A549 (cell line): Measurements from ENCODE around the gene ANKHD1. TPM values are rescaled to one million over a fixed set of nuclear protein-coding genes. Genes with fewer than 3 reads are reported as not detected.
A peak's percentile ranks its signal among the peaks of the same experiment; 100 is the strongest.

Experiments
- ATAC-seq, 2 experiments: fragments of 200-7000 bp in 1 of 2; fragments of >200 bp in 1 of 2; cut with Nextera tagmentation in 1 of 2; cut with Tn5 transposase in 1 of 2; 3 replicates each; pipeline versions ENCODE4 v1.8.0 to v1.9.1; 2018 to 2020; ENCODE audit warnings: mild to moderate bottlenecking in 1 of 2, moderate library complexity in 1 of 2
- CTCF ChIA-PET: fragments of 300-600 bp; sonication (Branson Sonifier 250); formaldehyde crosslinking; extraction: SDS; loops from one replicate; lab custom pipeline; 2021; ENCODE audit warnings: antibody characterized with exemption, inconsistent platforms; lab: Yijun Ruan, JAX
- POLR2A ChIA-PET: fragments of 350-600 bp; formaldehyde crosslinking; extraction: SDS; loops from one replicate; lab custom pipeline; 2021; ENCODE audit warnings: antibody characterized with exemption, inconsistent platforms; lab: Yijun Ruan, JAX
- DNase-seq, 2 experiments: peaks; one replicate each; pipeline versions ENCODE4 v3.0.0 to v3.0.0-alpha.2; 2011 to 2016; ENCODE audit warnings: low read depth in 1 of 2, low spot score in 1 of 2
- FAIRE-seq: peaks from 2 replicates; lab custom pipeline; 2011; peaks lifted over from hg19 to GRCh38; lab: Jason Lieb, UNC
- H3K27ac ChIP-seq, 2 experiments: fragments of >200 bp; sonication (Bioruptor Twin); formaldehyde crosslinking; 3 replicates each; pipeline ENCODE4 v1.5.1; 2016 to 2017
- H3K4me1 ChIP-seq: fragments of >200 bp; sonication (Bioruptor Twin); formaldehyde crosslinking; 3 replicates; pipeline ENCODE4 v1.6.1; 2016
- H3K4me2 ChIP-seq: fragments of >200 bp; sonication (Bioruptor Twin); formaldehyde crosslinking; 3 replicates; pipeline ENCODE4 v1.6.1; 2016
- H3K4me3 ChIP-seq: fragments of >200 bp; sonication (Bioruptor Twin); formaldehyde crosslinking; 3 replicates; pipeline ENCODE4 v1.5.1; 2016
- H3K9me3 ChIP-seq: fragments of >200 bp; sonication (Bioruptor Twin); formaldehyde crosslinking; 3 replicates; pipeline ENCODE4 v1.6.1; 2016
- BCL3 ChIP-seq: fragments of >200 bp; sonication (Bioruptor Twin); formaldehyde crosslinking; IDR thresholded peaks from 3 replicates; pipeline ENCODE4 v1.6.1; 2016
- EHF ChIP-seq: fragments of 250-450 bp; sonication (Bioruptor Pico); IDR thresholded peaks from 2 replicates; pipeline ENCODE4 v1.5.0; 2020; ENCODE audit warnings: mild to moderate bottlenecking
- FOSL2 ChIP-seq, 2 experiments: fragments of 450-650 bp in 1 of 2; fragments of >200 bp in 1 of 2; sonication (Bioruptor Twin) in 1 of 2; formaldehyde crosslinking; IDR thresholded peaks; 2 replicates each; pipeline versions ENCODE4 v1.5.0 to v1.6.1; 2016 to 2020; ENCODE audit warnings: mild to moderate bottlenecking in 1 of 2, moderate library complexity in 1 of 2
- HDAC2 ChIP-seq: fragments of 200-600 bp; sonication (generic); IDR thresholded peaks from 2 replicates; pipeline ENCODE4 v1.6.1; 2016
- HEYL ChIP-seq: fragments of 250-450 bp; sonication (Bioruptor Pico); IDR thresholded peaks from 2 replicates; pipeline ENCODE4 v1.8.0; 2021; ENCODE audit warnings: mild to moderate bottlenecking, moderate library complexity
- HOXB13 ChIP-seq: fragments of 250-450 bp; sonication (Bioruptor Pico); IDR thresholded peaks from 2 replicates; pipeline ENCODE4 v1.5.0; 2020; ENCODE audit warnings: low read depth, mild to moderate bottlenecking, moderate library complexity
- MAFK ChIP-seq: fragments of 450-650 bp; IDR thresholded peaks from 2 replicates; pipeline ENCODE4 v1.6.1; 2014; ENCODE audit not compliant: partially characterized antibody
- POLR2AphosphoS2 ChIP-seq: conservative IDR thresholded peaks from 2 replicates; pipeline ENCODE4 v1.6.1; 2012; ENCODE audit warnings: low read length, improper control_type of control experiment, inconsistent platforms
- RAD21 ChIP-seq, 2 experiments: fragments of >200 bp in 1 of 2; sonication (Bioruptor Twin) in 1 of 2; formaldehyde crosslinking in 1 of 2; IDR thresholded peaks in 1 of 2; conservative IDR thresholded peaks in 1 of 2; 2 replicates in 1 of 2; 3 replicates in 1 of 2; pipeline ENCODE4 v1.6.1; 2012 to 2018; ENCODE audit warnings: inconsistent platforms in 1 of 2
- RCOR1 ChIP-seq: fragments of 150-350 bp; IDR thresholded peaks from 2 replicates; pipeline ENCODE4 v1.6.1; 2014; ENCODE audit warnings: antibody characterized with exemption, low read length, low read depth
- RFX5 ChIP-seq: fragments of 450-650 bp; IDR thresholded peaks from 2 replicates; pipeline ENCODE4 v1.7.1; 2014; ENCODE audit warnings: antibody characterized with exemption, mild to moderate bottlenecking, moderate library complexity
- SMC3 ChIP-seq: fragments of >200 bp; sonication (Bioruptor Twin); formaldehyde crosslinking; IDR thresholded peaks from 3 replicates; pipeline ENCODE4 v1.6.1; 2018; ENCODE audit warnings: inconsistent platforms
- WGBS: methylation state at CpG from one replicate; pipeline ENCODE4 v1.1.6; 2017; ENCODE audit errors: missing lambda C conversion rate; 5-methylcytosine and 5-hydroxymethylcytosine counted together
- polyA plus RNA-seq, 4 experiments: library from polyadenylated mRNA; depleted of rRNA in 3 of 4; stranded (reverse); fragments of >200 nt; fragmentation: RNase III in 1 of 4; extraction: RNeasy Plus Mini Kit Qiagen cat#74134 plus additional on column Dnase treatment in 1 of 4; gene quantifications; 2 replicates in 3 of 4; 3 replicates in 1 of 4; pipeline ENCODE4 v1.2.3, GENCODE V29; 2011 to 2017
- TF ChIP-seq, protein P1 (sequence below): fragments of >200 bp; sonication (Bioruptor Twin); formaldehyde crosslinking; IDR thresholded peaks from 3 replicates; pipeline ENCODE4 v1.5.1; 2016
- TF ChIP-seq, protein P2 (sequence below): fragments of 250-450 bp; sonication (Bioruptor Pico); IDR thresholded peaks from 2 replicates; pipeline ENCODE4 v1.5.0; 2021; ENCODE audit warnings: mild to moderate bottlenecking, moderate library complexity, borderline replicate concordance
- TF ChIP-seq, protein P3 (sequence below): fragments of 200-600 bp; sonication (generic); IDR thresholded peaks from 2 replicates; pipeline ENCODE4 v1.6.1; 2016; ENCODE audit warnings: antibody characterized with exemption, mild to moderate bottlenecking, moderate library complexity
- TF ChIP-seq, protein P4 (sequence below): IDR thresholded peaks from 2 replicates; pipeline ENCODE4 v1.6.1; 2012

ANKHD1 gene
- polyA plus RNA-seq, 2 of the 4 experiments (the other 2 are of a cell fraction) = 46.9 to 94.1 TPM

GRCh38 chr5:140356853-140357725, 44.5 kb upstream of the ANKHD1 start:
- ChIA-PET POLR2A (no interaction called here), CTCF (interaction anchor here (3.0 to 36.9 kb wide), 2 partner anchors 11 to 113 kb away, joined by 27 to 1613 read pairs; partner anchors contain the start of gene HBEGF)
- TF ChIP-seq HDAC2 (no peak), BCL3 (no peak), POLR2AphosphoS2 (no peak), RAD21 (conservative IDR thresholded peaks at IDR 0.05 in 1 of 2, IDR thresholded peaks at IDR 0.05 in 1 of 2) (no peak), HOXB13 (CRISPR knock-in tag) (no peak)
- no peak for DNase-seq
- H3K4me2 ChIP-seq = peak overlapping the region; percentile 71
- H3K4me3 ChIP-seq = no peak overlapping the region
- ATAC-seq = no peak; a peak in 2 of 6 replicates
- peak overlapping the region; percentile 31 to 59; a peak in 2 of 6 replicates for H3K27ac ChIP-seq
- H3K4me1 ChIP-seq = peaks cover 5% of the 10 kb centered on the region; the same call in 1 of the 3 replicates
- no peak for FAIRE-seq
- H3K9me3 ChIP-seq = no peaks in the 10 kb centered on the region
- 55% methylated on average over 10 of the region's 10 CpGs for WGBS

DNA sequence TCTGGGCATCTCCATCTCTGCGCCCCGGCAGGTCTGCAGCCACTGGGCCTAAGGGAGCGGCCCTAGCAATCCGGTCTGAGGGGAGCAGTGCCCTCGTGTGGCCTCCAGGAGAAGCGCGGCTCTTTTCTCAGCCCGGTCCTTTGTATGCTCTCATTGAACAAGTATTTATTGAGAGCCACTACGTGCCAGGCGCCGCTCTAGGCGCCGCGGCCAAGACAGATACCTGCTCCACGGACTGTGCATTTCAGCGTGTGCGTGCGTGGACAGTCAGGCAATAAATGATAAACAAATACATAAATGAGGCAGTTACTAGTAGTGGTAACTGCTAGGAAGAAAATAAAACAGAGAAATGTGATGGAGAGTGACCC, 43.9 kb upstream of the ANKHD1 start:
- H3K4me2 ChIP-seq = peak overlapping the region; percentile 71
- H3K27ac ChIP-seq = peak overlapping the region; percentile 47 to 66; a peak in 5 of 6 replicates
- ATAC-seq (peak; percentile 83 to 96), FAIRE-seq (no peak), DNase-seq (peak; percentile 89 to 93)
- TF ChIP-seq RAD21 (conservative IDR thresholded peaks at IDR 0.05 in 1 of 2, IDR thresholded peaks at IDR 0.05 in 1 of 2) (peak; percentile 81 to 82), HOXB13 (CRISPR knock-in tag) (no peak), FOSL2 (IDR thresholded peaks at IDR 0.05) (no peak), FOSL2 (CRISPR knock-in tag; IDR thresholded peaks at IDR 0.05) (0 out of 2 replicates have a peak, but pooled peaks have one; percentile 28), SMC3 (peak; percentile 86), RCOR1 (no peak), RFX5 (no peak), EHF (CRISPR knock-in tag) (no peak), MAFK (no peak), HEYL (CRISPR knock-in tag) (no peak)
- TF ChIP-seq, protein P1, sequence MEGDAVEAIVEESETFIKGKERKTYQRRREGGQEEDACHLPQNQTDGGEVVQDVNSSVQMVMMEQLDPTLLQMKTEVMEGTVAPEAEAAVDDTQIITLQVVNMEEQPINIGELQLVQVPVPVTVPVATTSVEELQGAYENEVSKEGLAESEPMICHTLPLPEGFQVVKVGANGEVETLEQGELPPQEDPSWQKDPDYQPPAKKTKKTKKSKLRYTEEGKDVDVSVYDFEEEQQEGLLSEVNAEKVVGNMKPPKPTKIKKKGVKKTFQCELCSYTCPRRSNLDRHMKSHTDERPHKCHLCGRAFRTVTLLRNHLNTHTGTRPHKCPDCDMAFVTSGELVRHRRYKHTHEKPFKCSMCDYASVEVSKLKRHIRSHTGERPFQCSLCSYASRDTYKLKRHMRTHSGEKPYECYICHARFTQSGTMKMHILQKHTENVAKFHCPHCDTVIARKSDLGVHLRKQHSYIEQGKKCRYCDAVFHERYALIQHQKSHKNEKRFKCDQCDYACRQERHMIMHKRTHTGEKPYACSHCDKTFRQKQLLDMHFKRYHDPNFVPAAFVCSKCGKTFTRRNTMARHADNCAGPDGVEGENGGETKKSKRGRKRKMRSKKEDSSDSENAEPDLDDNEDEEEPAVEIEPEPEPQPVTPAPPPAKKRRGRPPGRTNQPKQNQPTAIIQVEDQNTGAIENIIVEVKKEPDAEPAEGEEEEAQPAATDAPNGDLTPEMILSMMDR = peak; percentile 89
- TF ChIP-seq, protein P2, sequence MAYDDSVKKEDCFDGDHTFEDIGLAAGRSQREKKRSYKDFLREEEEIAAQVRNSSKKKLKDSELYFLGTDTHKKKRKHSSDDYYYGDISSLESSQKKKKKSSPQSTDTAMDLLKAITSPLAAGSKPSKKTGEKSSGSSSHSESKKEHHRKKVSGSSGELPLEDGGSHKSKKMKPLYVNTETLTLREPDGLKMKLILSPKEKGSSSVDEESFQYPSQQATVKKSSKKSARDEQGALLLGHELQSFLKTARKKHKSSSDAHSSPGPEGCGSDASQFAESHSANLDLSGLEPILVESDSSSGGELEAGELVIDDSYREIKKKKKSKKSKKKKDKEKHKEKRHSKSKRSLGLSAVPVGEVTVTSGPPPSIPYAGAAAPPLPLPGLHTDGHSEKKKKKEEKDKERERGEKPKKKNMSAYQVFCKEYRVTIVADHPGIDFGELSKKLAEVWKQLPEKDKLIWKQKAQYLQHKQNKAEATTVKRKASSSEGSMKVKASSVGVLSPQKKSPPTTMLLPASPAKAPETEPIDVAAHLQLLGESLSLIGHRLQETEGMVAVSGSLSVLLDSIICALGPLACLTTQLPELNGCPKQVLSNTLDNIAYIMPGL = no peak
- TF ChIP-seq, protein P3, sequence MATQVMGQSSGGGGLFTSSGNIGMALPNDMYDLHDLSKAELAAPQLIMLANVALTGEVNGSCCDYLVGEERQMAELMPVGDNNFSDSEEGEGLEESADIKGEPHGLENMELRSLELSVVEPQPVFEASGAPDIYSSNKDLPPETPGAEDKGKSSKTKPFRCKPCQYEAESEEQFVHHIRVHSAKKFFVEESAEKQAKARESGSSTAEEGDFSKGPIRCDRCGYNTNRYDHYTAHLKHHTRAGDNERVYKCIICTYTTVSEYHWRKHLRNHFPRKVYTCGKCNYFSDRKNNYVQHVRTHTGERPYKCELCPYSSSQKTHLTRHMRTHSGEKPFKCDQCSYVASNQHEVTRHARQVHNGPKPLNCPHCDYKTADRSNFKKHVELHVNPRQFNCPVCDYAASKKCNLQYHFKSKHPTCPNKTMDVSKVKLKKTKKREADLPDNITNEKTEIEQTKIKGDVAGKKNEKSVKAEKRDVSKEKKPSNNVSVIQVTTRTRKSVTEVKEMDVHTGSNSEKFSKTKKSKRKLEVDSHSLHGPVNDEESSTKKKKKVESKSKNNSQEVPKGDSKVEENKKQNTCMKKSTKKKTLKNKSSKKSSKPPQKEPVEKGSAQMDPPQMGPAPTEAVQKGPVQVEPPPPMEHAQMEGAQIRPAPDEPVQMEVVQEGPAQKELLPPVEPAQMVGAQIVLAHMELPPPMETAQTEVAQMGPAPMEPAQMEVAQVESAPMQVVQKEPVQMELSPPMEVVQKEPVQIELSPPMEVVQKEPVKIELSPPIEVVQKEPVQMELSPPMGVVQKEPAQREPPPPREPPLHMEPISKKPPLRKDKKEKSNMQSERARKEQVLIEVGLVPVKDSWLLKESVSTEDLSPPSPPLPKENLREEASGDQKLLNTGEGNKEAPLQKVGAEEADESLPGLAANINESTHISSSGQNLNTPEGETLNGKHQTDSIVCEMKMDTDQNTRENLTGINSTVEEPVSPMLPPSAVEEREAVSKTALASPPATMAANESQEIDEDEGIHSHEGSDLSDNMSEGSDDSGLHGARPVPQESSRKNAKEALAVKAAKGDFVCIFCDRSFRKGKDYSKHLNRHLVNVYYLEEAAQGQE = no peak
- TF ChIP-seq, protein P4, sequence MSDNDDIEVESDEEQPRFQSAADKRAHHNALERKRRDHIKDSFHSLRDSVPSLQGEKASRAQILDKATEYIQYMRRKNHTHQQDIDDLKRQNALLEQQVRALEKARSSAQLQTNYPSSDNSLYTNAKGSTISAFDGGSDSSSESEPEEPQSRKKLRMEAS = peak; percentile 24; the same call in 1 of the 2 replicates
- ChIA-PET CTCF (interaction anchor here (1.0 to 36.9 kb wide), 8 partner anchors 8 to 362 kb away, joined by 3 to 1613 read pairs (median 10); partner anchors contain the start of genes HBEGF and TMCO6), POLR2A (no interaction called here)
- peaks cover 5% of the 10 kb centered on the region; the same call in 1 of the 3 replicates for H3K4me1 ChIP-seq
- WGBS = 3% methylated on average over 18 of the region's 18 CpGs
- no peak overlapping the region for H3K4me3 ChIP-seq
- no peaks in the 10 kb centered on the region for H3K9me3 ChIP-seq
